Measurements from ENCODE around the gene DLEC1.
A peak's percentile ranks its signal among the peaks of the same experiment; 100 is the strongest.

DLEC1 gene

GRCh38 chr3:38114052-38114874 lies 75.3 kb downstream of the DLEC1 start:
- DNase-seq, result no peak

DNA sequence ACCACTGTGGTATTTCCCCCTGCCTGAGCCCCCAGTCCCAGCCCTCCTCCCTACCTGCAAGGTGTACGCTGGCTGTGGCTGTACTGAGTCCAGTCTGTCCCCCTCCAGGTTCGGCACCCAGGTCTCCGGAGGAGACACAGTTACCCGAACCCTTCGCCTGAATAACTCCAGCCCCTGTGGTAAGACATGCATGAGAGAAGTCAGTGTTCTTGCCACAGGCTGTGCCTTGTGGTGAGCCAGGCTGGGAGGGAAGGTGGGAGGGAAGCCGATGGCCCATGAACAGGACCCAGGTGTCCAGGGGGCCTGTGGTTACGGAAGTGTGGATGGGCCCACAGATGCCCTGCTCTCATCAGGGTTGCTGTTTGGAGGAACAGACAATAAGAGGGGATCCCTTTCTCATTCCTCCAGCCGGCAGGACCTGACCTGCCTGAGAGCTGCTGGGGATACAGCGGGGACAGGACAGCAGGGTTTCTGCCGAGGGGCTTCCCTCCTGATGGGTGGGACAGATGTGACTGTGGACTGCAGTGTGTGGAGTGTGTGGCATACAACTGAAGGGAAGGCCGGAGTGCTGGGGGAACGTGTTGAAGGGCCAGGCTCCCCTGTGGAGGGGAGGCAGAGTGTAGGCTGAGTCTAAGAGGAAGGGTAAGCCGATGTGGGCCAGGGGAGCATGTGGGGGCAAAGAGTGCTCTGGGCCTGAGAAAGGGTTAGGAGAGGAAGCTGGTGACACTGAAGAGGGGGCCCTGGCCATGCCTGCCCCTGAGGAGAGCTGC lies 76.1 kb downstream of the DLEC1 start:
- DNase-seq, result no peak

DNA sequence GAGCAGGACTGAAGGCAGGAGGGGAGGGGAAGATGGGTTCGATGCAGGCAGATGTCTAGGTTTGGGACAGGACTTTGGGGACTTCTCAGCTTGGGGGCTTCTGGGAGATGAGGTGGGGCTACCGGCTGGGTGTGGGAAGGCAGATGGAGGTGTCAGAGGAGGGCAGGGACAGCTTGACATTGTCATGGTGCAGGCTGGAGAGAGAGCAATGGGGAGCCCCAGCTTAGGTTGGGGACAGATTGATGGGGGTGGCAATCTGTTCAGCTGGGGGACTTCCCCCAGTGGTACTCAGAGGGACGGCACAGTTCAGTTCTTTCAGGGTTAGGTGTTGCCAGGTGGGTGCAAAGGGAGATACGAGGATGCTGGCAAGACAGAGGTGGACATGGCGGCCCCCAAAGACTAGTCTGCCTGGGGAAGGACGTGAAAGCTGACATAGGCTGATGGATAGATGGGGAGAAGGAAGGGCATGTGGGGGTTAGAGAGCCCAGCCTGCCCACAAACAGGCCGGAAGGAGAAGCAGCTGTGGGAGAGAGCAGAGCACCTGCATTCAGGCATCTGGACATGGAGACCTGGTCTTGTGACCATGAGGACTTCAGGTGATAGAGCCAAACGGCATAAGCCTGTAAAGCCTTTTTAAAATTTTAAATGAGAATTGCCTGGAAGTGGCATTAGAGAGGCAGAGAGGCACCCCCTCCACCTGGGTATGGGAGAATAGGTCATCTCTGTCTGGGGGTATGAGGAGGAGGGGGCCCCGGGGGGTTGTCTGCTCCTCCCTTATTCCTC lies 76.8 kb downstream of the DLEC1 start:
- no peak for DNase-seq

- DNase-seq, result no peak
These were observed 77.6 kb downstream of the DLEC1 start for GRCh38 chr3:38116471-38117162.

GRCh38 chr3:38117163-38117716 lies 78.2 kb downstream of the DLEC1 start:
- no peak for DNase-seq

DNA sequence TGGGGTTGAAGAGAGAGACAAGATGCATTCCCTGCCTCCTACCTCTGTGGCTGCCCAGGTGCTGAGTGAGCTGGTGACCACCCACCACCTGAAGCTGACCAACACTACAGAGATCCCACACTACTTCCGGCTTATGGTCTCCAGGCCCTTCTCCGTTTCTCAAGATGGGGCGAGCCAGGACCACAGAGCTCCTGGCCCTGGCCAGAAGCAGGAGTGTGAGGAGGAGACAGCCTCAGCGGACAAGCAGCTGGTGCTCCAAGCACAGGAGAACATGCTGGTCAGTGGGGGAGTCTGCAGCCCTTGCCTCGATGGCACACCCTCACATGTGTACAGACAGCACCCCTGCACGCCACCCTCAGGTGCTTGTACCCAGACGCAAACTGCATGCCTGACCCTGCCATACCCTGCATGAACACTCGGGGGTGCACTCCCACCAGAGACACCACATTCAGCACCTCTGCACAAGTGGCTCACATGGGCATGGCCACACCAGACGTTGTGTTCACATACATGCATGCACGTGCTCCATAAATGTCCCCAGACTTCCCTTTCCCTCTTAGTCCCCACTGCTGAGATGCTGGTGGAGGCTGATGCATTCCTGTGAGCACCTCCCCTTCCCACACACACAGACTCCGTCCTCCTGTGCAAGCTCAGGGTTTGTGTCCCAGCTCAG lies 78.9 kb downstream of the DLEC1 start:
- DNase-seq, result peak; percentile 58

- no peak for DNase-seq
These were observed 79.6 kb downstream of the DLEC1 start for GRCh38 chr3:38118421-38119247.

DNA sequence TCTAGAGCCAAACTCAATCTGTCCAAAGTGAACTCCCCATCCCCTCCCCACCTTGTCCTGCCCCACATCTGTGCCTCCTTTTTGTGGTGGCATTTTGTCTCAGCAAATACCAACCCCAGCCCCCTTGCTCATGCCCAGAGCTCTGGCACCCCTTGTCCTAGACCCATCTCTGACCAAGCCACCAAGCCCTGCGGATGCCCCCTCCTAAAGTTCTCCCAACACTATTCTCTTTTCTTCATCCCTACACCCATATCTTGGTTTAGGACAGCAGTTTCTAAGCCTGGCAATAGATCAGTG lies 80.2 kb downstream of the DLEC1 start:
- no peak for DNase-seq

DNA sequence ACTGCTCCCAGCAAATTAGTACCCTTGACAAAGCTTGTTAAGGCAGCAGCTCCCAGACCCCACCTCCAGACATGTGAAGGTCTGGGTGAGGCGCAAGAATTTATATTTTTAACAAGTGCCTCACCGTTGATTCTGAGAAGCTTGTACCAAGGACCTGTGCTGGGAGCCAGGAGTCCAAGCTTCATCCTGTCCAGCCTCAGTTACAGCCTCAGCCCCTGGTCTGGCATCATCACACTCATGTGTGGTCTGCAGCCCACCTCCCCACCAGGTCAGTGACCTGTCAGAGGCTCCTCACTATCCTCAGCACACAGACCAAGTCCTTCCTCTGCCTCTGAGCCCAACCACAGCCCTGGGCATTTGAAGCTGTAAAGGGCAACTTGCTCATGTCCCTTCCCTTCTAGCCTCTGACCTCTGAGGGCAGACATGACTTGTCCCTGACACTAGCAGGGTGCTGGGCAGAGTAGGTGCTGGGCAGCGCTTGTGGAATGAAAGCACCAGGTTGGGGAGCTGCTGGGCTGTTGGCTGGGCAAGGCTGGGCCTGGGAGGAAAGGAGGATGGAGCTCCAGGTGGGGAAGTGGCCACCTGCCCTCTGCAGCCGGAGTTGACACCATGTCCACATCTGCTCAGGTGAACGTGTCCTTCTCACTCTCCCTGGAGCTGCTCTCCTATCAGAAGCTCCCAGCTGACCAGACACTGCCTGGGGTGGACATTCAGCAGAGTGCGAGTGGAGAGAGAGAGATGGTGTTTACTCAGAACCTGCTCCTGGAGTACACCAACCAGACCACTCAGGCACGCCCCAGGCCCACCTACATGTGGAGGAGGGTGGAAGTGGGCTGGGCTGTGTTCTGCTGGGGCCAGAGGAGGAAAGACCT lies 81.0 kb downstream of the DLEC1 start:
- DNase-seq, result no peak

DNA sequence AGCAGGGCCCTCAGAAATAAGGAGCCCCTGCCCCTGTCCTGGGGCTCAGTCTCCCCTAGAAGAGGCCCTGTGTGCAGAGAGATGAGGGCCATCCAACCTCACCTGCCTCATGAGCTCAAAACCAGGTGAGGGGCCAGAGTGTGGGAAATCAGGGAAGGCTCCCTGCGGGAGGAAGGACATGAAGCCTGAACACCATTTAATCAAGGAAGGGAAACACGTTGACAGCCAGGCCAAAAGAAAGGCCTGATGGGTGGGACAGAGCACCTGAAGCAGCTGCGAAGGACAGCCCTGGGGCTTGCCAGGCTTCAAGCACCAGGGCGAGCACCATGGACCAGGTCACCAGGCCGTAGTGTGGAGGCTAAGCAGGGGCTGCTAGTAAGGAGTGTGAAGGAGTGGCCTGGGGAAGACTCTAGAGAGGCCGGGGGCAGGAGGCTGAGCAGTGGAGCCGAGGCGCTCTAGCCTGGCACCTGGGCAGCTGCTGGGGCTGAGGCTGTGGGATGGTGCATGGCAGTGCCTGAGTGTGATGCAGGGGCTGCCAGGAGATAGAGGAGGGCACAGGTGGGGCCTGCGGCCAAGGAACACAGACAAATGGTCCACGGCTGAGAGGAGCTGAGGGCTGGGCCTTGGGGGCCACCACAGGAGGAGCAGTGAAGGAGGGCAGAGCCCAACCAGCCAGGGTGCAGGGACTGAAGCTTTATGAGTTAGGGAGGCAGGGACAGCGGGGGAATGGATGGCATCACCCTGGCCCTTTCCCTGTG lies 81.9 kb downstream of the DLEC1 start:
- DNase-seq, result no peak

DNA sequence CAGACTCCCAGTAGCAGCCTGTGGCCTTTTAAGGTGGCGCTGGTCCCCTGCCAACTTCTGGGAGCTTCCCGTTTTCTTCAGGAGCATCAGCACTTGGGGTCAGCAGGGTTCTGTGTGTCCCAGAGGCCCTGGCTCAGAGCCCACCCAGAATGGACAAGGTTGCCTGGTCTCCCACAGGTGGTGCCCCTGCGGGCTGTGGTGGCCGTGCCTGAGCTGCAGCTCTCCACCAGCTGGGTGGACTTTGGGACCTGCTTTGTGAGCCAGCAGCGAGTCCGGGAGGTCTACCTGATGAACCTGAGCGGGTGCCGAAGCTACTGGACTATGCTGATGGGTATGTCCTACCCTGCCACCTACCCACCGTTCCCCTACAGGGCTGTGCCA lies 82.4 kb downstream of the DLEC1 start:
- no peak for DNase-seq

DNA sequence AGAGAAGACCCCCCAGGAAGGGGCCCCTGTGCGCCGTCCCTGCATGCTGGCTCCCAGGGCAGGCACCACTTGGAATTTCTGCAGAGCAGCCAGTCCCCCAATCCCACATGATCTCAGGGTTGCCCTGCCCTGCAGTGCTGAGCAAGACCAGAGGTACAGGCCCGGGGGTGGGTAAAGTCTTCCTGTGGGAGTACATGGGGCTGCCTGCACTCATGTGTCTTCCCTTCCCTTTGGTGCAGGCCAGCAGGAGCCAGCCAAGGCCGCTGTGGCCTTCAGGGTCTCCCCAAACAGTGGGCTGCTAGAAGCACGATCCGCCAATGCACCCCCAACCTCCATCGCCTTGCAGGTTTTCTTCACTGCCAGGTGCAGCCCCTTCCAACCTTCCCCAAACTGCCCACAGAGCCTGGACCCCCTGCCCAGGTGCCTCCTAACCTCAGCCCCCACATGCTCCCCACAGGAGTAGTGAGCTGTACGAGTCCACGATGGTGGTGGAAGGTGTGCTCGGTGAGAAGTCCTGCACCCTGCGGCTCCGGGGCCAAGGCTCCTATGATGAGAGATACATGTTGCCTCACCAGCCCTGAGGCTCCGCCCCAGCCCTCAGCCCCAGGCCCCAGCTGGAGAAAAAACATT lies 82.9 kb downstream of the DLEC1 start:
- DNase-seq, result no peak

DNA sequence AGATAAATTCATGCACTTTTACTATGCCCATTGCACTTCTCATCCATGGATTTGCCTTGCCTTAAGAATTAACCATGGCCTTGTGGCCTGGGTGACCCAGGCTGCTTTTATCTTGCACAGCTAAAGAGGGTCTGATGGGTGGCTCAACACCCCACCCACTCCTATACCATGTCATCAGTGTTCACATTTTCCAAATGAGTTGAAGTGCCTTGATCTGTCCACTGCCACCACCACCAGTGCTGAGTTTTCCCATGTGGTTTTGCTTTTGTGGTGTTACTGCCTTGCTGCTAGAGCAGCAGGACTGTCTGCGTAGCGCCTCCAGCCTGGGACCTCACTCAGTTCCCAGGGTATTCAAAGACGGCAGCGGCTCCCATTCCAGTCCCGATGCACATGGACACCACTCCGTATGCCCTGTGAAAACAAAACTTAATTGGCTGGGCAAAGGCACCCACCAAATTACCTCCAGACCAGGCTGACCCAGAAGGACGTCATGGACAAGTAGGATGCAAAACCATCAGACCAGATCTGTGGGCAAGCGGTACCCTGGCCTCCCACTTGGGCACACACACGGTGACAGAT lies 83.8 kb downstream of the DLEC1 start:
- no peak for DNase-seq

GRCh38 chr3:38124324-38125122 lies 85.5 kb downstream of the DLEC1 start:
- no peak for DNase-seq

DNA sequence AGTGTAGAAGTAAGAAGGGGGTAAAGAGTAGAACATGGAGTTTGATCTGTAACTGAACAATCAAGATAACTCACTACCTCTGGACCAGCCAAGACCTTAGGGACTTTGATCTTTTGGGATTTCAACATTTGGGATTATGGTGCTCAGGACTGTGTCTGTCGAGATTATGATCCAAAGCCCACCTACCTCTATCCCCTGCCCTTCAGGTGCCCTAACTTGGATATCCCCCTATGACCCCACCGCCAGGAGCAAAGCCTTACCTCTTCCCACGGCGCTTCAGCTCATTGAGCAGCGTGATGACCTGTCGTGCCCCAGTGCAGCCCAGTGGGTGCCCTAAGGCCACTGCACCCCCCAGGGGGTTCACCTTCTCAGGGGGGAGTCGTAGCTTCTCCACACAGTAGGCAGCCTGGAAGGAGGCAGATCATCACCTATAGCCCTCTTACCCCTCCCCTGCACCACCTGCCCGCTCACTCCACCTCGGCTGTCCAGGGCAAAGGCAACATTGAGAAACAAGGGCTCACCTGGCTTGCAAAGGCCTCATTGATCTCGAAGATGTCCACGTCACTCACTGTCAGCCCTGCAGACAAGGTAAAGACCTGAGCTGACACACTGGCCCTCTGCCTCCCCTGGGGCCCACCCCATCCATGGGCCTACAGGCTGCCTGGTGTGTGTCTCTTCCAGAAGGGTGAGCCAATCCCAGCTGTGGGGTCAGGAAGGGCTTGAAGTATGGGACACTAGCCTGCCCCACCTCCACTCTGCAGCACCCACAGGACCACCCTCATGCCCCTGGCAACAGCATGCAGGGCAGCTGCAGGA lies 86.5 kb downstream of the DLEC1 start:
- no peak for DNase-seq

DNA sequence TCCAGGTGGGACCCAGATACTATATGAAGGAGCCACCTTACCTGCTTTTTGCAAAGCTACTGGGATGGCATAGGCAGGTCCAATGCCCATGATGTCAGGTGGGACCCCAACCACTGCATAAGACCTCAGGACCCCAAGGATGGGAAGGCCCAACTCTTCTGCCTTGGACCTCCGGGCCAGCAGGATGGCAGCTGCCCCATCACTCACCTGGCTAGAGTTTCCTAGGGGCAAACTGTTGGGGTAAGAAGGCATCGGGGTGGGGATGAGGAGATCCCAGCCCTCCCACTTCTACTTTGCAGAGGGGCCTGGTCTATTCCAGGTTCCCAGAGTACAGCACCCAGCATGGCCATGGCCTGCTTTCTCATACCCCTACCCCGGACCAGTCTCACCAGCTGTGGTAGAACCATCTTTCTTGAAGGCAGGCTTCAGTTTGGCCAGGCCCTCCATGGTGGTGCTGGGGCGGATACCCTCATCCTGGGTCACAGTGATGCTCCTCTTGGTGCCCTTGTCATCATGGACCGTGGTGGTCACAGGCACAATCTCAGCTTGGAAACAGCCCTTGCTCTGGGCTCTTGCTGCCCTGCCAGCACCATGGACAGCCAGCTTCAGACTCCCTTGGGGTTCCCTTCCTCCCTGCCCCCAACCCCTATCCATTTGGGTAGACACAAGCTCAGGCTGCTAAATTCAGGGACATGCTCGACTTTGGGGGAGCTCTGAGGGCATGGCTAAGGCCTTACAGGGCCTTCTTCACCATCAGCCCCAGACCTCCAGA lies 87.3 kb downstream of the DLEC1 start:
- no peak for DNase-seq

All from HCEC 1CT (cell line).